Measurements from ENCODE around the gene CDKL5.

CDKL5 gene

DNA sequence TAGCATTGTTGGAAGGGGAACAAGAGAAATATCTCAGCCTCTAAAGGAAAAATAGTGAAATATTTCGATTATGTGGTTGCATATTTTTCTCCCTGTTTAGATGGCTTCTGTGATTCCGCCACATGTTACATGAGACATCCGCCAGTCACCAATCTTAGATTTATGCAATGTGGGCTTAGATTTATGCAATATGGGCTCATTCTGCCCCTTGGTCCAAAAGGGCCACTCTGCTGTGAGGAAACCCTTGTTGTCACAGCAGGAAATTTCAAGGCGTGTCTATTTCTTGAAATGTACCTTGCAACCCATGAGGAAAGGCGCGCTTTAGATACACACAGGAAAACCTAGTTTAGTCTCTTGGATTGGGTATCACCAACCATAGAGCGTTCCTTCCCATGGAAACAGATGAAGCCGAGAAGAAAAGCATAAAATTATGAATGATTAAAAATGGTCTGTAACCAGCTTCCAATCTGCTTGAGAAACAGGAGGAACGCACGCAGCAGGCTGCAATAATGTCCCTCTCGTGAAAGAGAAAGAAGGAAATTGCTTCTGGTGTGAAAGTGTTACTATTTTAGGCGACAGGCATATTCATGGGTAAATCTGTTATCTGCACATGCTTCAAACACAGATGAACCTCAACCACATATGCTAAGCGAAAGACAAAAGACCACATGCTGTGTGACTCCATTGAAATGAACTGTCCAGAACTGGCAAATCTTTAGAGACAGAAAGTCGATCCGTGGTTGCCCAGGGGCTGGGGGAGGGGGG is 242.8 kb downstream of the CDKL5 start:
- TF ChIP-seq ZBTB7A (IDR thresholded peaks at IDR 0.05; ENCODE audit: low read depth) (no peak), EGR1 (IDR thresholded peaks at IDR 0.05) (no peak), TEAD4 (IDR thresholded peaks at IDR 0.05) (no peak)
- TF ChIP-seq, protein P1, sequence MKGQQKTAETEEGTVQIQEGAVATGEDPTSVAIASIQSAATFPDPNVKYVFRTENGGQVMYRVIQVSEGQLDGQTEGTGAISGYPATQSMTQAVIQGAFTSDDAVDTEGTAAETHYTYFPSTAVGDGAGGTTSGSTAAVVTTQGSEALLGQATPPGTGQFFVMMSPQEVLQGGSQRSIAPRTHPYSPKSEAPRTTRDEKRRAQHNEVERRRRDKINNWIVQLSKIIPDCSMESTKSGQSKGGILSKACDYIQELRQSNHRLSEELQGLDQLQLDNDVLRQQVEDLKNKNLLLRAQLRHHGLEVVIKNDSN (IDR thresholded peaks at IDR 0.05) = no peak

DNA sequence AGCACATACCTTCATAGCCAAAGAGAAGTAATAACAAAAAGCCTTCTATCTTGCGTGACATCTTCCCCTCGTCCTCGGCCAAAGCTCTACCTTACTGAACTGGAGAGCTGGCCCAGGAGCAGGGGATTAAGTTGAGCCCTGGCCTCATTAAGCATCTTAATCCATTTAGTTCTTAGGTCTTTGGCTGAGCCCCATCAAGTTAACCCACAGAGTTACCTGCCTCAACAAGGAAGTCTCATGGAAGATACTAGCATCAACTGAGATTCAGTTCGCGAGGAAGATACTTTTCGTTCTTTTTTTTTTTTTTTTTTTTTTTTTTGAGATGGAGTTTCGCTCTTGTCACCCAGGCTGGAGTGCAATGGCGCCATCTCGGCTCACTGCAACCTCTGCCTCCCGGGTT is 246.6 kb downstream of the CDKL5 start, which contains the start of gene RS1:
Gene RS1 (minus strand): TSS at position 101 of the 400 bp plus-strand sequence. CDS start 40 bp downstream, at position 61.
- TF ChIP-seq, protein P1 (IDR thresholded peaks at IDR 0.05) = no peak

GRCh38 chrX:18674417-18674787 is 249.0 kb downstream of the CDKL5 start:
- TF ChIP-seq YY1 (IDR thresholded peaks at IDR 0.05; ENCODE audit: low read depth) (no peak), FOXM1 (IDR thresholded peaks at IDR 0.05; ENCODE audit: borderline replicate concordance, low read depth) (no peak), TAF1 (IDR thresholded peaks at IDR 0.05; ENCODE audit: low read depth) (no peak), TEAD4 (IDR thresholded peaks at IDR 0.05) (no peak), EP300 (IDR thresholded peaks at IDR 0.05; ENCODE audit: borderline replicate concordance) (no peak), ZBTB7A (IDR thresholded peaks at IDR 0.05; ENCODE audit: low read depth) (0 out of 2 replicates have a peak, but pooled peaks have one; percentile 8)

- TF ChIP-seq NFIC (IDR thresholded peaks at IDR 0.05) (no peak), CEBPB (IDR thresholded peaks at IDR 0.05) (no peak), TAF1 (IDR thresholded peaks at IDR 0.05; ENCODE audit: low read depth) (no peak), RAD21 (IDR thresholded peaks at IDR 0.05; ENCODE audit: low read depth) (no peak), YY1 (IDR thresholded peaks at IDR 0.05; ENCODE audit: low read depth) (0 out of 2 replicates have a peak, but pooled peaks have one; percentile 20), MAX (IDR thresholded peaks at IDR 0.05) (peak; percentile 34; the same call in 1 of the 2 replicates), CREB1 (IDR thresholded peaks at IDR 0.05; ENCODE audit: low read depth) (no peak), TCF12 (IDR thresholded peaks at IDR 0.05; ENCODE audit: low read depth) (no peak), EGR1 (IDR thresholded peaks at IDR 0.05) (no peak), TEAD4 (IDR thresholded peaks at IDR 0.05) (peak; percentile 71), EP300 (IDR thresholded peaks at IDR 0.05; ENCODE audit: borderline replicate concordance) (no peak), ZBTB7A (IDR thresholded peaks at IDR 0.05; ENCODE audit: low read depth) (0 out of 2 replicates have a peak, but pooled peaks have one; percentile 35), FOXM1 (IDR thresholded peaks at IDR 0.05; ENCODE audit: borderline replicate concordance, low read depth) (no peak)
- TF ChIP-seq, protein P2, sequence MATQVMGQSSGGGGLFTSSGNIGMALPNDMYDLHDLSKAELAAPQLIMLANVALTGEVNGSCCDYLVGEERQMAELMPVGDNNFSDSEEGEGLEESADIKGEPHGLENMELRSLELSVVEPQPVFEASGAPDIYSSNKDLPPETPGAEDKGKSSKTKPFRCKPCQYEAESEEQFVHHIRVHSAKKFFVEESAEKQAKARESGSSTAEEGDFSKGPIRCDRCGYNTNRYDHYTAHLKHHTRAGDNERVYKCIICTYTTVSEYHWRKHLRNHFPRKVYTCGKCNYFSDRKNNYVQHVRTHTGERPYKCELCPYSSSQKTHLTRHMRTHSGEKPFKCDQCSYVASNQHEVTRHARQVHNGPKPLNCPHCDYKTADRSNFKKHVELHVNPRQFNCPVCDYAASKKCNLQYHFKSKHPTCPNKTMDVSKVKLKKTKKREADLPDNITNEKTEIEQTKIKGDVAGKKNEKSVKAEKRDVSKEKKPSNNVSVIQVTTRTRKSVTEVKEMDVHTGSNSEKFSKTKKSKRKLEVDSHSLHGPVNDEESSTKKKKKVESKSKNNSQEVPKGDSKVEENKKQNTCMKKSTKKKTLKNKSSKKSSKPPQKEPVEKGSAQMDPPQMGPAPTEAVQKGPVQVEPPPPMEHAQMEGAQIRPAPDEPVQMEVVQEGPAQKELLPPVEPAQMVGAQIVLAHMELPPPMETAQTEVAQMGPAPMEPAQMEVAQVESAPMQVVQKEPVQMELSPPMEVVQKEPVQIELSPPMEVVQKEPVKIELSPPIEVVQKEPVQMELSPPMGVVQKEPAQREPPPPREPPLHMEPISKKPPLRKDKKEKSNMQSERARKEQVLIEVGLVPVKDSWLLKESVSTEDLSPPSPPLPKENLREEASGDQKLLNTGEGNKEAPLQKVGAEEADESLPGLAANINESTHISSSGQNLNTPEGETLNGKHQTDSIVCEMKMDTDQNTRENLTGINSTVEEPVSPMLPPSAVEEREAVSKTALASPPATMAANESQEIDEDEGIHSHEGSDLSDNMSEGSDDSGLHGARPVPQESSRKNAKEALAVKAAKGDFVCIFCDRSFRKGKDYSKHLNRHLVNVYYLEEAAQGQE (IDR thresholded peaks at IDR 0.05; ENCODE audit: low read depth) = no peak
- TF ChIP-seq, protein P1 (IDR thresholded peaks at IDR 0.05) = 0 out of 2 replicates have a peak, but pooled peaks have one; percentile 23
Observed at GRCh38 chrX:18674788-18675735, 249.7 kb downstream of the CDKL5 start.

GRCh38 chrX:18676050-18676449 is 250.6 kb downstream of the CDKL5 start:
- TF ChIP-seq CEBPB (IDR thresholded peaks at IDR 0.05) = no peak
- TF ChIP-seq ZBTB7A (IDR thresholded peaks at IDR 0.05; ENCODE audit: low read depth) = no peak
- TF ChIP-seq CREB1 (IDR thresholded peaks at IDR 0.05; ENCODE audit: low read depth) = no peak
- TF ChIP-seq, protein P2 (IDR thresholded peaks at IDR 0.05; ENCODE audit: low read depth) = no peak
- no peak for TF ChIP-seq RAD21 (IDR thresholded peaks at IDR 0.05; ENCODE audit: low read depth)
- no peak for TF ChIP-seq TCF12 (IDR thresholded peaks at IDR 0.05; ENCODE audit: low read depth)
- TF ChIP-seq TAF1 (IDR thresholded peaks at IDR 0.05; ENCODE audit: low read depth) = no peak
- TF ChIP-seq EGR1 (IDR thresholded peaks at IDR 0.05) = no peak
- no peak for TF ChIP-seq EP300 (IDR thresholded peaks at IDR 0.05; ENCODE audit: borderline replicate concordance)
- TF ChIP-seq MAX (IDR thresholded peaks at IDR 0.05) = no peak
- TF ChIP-seq YY1 (IDR thresholded peaks at IDR 0.05; ENCODE audit: low read depth) = no peak
- no peak for TF ChIP-seq FOXM1 (IDR thresholded peaks at IDR 0.05; ENCODE audit: borderline replicate concordance, low read depth)
- TF ChIP-seq, protein P1 (IDR thresholded peaks at IDR 0.05) = no peak
- TF ChIP-seq NFIC (IDR thresholded peaks at IDR 0.05) = no peak
- TF ChIP-seq TEAD4 (IDR thresholded peaks at IDR 0.05) = no peak
